Daoy (cell line): Measurements from ENCODE around the gene LEFTY1. TPM values are rescaled to one million over a fixed set of nuclear protein-coding genes. Genes with fewer than 3 reads are reported as not detected.
"Not testable (repeated sequence)": the region's sequence is repeated elsewhere in the genome, so short reads cannot be mapped to it uniquely, and the experiment has no call there.

Experiments
- DNase-seq: peaks from one replicate; pipeline ENCODE4 v3.0.0-alpha.2; 2015; ENCODE audit warnings: low read depth
- total RNA-seq: library from RNA; depleted of rRNA; stranded (reverse); fragments of >200 nt; shearing (Covaris generic); gene quantifications from 2 replicates; pipeline ENCODE4 v1.2.3, GENCODE V29; 2014; rRNA removed

Gene LEFTY1
- total RNA-seq, 1 experiment from 2014 or later: not detected

GRCh38 chr1:225849925-225850324, 39.0 kb downstream of the LEFTY1 start:
- DNase-seq: no peak

DNA sequence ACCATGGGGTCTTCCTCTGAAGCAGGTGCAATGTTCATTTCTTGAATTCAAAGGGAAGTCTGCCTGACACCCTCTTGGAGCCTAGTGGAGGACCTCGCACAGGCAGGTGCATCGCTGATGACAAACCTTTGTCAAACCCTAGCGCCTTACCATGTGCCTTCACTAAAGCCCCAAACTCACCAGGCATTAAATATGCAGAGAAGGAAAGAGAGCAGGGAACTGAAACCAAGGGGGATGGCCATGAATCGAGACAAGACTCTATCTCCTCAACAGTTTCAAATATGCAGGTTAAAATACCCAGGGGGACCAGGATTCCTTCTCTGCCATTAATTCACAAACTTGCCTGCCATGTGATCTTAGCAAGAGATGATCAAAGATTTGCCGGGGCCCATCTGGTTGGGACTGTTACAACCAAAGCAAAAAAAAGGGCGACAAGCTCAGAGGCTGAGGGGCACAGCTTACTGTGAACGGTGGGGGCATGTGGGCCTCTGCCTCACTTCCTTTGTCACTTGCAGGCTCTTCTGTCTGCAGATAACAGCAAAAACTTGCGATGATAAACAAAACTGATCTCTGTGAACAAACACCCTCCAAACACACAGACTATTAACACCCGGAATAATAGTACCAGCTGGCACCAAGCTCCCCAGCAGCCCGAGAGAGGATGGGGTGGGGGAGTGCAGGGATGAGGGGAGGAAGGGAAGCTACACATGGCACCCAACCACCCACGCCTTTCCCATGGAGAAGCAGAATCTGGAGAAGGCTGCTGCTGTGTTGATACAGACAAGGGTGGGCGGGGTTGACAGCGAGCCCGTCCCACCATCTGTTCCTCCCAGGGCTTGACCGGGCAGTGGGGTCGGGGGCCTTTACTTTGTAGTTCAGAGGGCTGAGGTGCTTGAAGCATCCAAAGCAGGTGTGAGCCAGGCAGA, 40.7 kb downstream of the LEFTY1 start:
- DNase-seq: no peak

DNA sequence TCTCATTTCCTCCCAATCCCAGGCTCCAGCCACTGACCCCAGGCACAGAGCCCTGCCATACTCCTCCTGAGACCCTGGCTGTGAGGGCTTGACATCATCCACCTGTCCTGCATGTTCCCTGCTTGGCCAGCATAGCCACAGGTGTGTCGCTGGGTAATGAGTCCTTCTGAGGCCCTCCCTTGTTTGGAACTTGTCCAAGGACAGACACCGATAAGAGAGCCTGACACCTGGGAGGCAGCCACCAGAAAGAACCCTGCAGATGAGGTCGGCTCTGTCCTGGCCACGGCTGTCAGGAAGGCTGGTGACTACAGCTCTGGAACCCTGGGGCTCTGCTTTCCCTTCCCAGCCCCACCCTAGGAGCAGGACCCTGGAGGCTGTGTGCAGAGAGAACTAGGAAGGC, 41.3 kb downstream of the LEFTY1 start:
- no peak for DNase-seq

DNA sequence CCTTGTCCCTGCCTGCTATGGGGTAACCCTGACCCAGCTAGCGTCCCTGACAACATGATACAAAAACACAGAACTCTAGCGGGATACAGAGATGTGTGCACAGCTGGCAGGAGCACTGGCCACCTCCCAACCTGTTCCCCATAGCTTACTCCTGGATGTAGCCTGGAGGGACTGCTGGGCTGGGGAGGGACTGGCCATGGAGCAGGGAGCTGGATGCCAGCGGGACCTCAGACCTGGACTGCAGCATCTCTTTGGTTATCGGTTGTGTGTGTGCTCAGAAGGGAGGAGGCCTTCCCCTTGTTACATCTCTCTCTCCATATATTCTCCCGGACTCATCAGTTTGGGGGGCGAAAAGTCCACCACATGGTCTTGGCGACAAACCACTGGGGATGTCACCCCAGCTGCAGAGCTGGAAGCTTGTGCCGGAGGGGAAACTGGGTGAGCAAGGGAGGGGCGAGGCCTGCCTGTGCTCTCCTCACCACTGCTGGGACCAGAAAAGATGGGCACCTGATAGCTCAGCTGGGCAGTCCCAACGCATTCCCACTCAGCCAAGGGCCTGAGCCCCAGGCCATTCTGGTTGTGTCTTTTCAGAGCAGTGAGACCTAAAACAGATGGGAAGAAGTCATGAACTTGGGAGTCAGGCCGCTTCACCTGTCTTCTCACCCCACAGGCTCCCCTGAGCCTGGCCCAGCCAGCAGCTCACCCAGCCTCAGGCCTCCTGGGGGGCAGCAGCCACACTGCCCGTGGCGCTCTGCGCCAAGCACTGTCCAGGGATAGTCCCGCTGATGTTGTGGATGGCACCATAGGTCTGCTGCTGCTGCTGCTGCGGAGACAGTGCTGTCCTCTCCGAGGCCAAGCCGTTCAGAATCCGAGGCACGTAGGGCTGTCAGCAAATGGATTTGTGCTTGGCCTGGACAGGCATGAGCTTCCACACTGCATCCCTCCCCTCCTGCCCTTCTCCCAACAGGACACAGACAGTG, 42.3 kb downstream of the LEFTY1 start:
- DNase-seq: no peak

- DNase-seq: peak; percentile 78
These were observed 43.2 kb downstream of the LEFTY1 start for GRCh38 chr1:225845571-225846259.

DNA sequence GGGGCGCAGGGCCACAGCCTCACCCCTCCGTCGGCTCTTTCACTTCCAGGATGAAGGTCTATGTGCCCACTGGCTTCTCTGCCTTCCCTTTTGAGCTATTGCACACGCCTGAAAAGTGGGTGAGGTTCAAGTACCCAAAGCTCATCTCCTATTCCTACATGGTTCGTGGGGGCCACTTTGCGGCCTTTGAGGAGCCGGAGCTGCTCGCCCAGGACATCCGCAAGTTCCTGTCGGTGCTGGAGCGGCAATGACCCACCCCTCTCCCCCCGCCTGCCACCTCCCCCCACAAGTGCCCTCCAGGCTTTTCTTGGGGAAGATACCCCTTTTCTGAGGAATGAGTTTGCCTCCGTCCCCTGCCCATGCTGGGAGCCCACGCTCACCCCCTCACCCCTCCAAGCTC, 43.8 kb downstream of the LEFTY1 start:
- DNase-seq: no peak

- no peak for DNase-seq
These were observed 44.5 kb downstream of the LEFTY1 start for GRCh38 chr1:225844236-225845061.

GRCh38 chr1:225843426-225843795, 45.5 kb downstream of the LEFTY1 start:
- DNase-seq: no peak

DNA sequence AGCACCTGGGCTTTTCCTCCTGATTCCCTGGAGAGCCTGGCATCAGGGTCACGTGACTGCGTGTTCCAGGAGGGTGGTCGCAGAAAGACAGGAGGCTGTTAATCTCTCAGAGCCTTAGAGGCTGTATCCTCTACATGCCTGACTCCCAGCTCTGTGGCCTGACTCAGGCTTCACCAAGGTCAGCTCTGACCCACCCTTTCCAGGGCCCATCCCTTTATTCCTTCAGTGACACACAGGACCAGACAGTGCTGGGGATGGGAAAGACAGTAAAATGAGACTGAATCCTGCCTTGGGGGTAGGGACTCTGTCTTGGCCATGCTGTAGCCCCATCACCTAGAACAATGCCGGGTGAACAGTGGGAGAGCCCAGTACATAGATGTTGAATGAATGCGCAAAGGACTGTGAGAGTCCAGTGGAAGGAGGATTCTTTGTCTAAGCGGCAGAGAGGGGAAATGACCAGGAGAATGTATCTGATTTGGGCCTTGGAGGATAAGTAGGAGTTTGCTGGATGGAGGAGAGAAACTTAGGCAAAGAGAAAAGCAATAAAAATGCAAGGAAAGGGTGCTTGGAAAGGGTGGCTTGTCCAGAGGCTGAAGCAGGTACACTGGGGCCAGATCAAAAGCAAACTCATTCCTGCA, 46.0 kb downstream of the LEFTY1 start:
- no peak for DNase-seq

- DNase-seq: no peak
These were observed 46.9 kb downstream of the LEFTY1 start for GRCh38 chr1:225842074-225842473.

DNA sequence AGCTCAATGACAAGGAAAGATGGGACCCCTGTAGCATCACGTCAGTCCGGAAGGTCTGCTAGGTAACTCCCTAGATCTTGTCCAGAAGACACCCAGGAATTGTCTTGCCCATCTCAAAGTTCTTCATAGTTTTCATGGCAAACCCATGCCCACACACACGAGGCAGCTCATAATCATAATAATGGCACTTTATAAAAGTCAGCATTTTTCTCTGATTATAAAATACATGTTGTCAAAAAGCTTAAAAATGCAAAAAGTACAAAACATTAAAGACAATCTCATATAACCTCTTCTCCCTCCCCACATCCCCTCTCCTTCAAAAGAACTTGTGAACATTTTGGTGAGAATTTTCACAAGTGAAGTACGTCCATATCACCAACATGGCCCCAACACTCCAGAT, 48.2 kb downstream of the LEFTY1 start:
- DNase-seq: no peak

DNA sequence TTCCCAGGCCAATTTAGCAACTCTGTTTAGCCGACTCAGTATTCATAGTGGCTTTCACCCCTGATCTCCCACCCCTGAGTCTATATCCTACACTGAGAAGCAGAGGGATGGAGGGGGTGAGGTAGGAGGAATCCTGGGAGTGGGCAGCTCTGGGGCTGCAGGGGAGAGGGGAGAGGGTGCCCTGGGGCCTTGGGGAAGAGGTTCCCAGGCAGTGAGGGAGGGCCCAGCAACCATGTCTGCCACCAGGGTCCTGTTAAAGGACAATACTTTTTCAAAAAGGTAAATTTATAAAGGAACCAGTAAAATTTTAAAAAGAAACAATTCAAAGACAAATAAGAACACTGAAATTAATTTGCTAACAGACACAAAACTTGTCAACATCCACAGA, 48.7 kb downstream of the LEFTY1 start:
- no peak for DNase-seq

DNA sequence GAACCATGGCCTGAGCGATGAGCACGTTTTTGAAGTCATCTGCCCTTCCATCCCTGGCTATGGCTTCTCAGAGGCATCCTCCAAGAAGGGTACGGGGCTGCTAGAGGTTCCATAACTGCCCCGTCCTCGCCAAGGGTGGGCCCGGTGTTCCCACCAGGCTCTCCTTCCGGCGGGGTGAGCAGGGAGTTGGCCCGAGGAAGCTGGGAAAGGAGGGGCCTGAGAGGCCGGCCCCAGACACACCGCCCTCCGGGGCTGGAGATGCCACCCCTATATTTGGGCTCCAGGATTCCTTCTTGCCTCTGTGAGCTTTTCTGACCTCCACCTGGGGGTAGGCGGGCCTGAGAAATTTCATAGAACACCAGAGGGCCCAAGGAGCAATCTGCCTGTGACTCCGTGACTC, 50.2 kb downstream of the LEFTY1 start:
- no peak for DNase-seq

- not testable (repeated sequence) for DNase-seq
These were observed 52.6 kb downstream of the LEFTY1 start for GRCh38 chr1:225836296-225836695.

Other genes with a start within 250 kb of the LEFTY1 start
- gene ENAH, start 236.0 kb downstream of the LEFTY1 start, total RNA-seq: 108 and 149 TPM in 2 replicates
- 363 and 488 TPM in 2 replicates for gene SRP9, start 111.3 kb downstream of the LEFTY1 start, total RNA-seq
- gene EPHX1, start 79.0 kb downstream of the LEFTY1 start, total RNA-seq: 4.6 and 8.8 TPM in 2 replicates
- gene TMEM63A, start 6.8 kb downstream of the LEFTY1 start, total RNA-seq: 3.1 and 4.5 TPM in 2 replicates
- gene PYCR2, start 35.1 kb upstream of the LEFTY1 start, total RNA-seq: 47.4 and 51.8 TPM in 2 replicates
- not detected in 2 replicates for gene LEFTY2, start 52.1 kb upstream of the LEFTY1 start, total RNA-seq
- gene SDE2, start 110.2 kb upstream of the LEFTY1 start, total RNA-seq: 21.0 and 22.5 TPM in 2 replicates
- 266 and 305 TPM in 2 replicates for gene H3-3A, start 173.6 kb upstream of the LEFTY1 start, total RNA-seq